DMS114 treated with DMSO at 0.1 percent for 48 hours (cell line): Measurements from ENCODE around the gene LNPK.
"Not testable (repeated sequence)": the region's sequence is repeated elsewhere in the genome, so short reads cannot be mapped to it uniquely, and the experiment has no call there.

Experiments used
- DNase-seq: peaks from one replicate; lab custom pipeline; 2025; ENCODE audit not compliant: unreplicated experiment; lab: John Stamatoyannopoulos, UW

LNPK gene

DNA sequence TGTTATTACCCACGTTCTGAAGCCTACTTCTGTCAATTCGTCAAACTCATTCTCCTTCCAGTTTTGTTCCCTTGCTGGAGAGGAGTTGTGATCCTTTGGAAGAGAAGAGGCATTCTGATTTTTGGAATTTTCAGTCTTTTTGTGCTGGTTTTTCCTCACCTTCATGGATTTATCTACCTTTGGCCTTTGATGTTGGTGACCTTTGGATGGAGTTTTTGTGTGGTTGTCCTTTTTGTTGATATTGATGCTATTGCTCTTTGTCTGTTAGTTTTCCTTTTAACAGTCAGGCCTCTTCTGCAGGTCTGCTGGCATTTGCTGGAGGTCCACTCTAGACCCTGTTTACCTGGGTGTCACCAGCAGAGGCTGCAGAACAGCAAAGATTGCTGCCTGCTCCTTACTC is 88.8 kb downstream of the LNPK start:
- not testable (repeated sequence) for DNase-seq

DNA sequence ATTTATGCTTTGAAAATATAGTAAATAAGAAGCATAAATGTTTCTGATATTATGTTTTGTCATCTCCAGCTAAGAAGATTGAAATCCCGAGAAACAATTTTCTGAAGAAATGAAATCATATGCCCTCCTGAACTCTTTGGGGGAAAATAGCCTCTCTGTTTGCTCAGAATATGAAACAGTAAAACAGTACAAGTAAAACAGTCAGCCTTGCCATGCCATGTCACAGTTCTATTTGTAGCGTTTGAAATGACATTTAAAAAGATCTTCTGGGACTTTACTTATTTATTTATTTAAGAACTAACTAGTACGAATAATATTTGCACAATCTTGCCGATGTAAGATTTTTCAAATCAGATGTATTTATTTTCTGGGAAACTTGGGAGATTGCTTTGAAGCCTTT is 98.0 kb downstream of the LNPK start:
- DNase-seq: no peak

DNA sequence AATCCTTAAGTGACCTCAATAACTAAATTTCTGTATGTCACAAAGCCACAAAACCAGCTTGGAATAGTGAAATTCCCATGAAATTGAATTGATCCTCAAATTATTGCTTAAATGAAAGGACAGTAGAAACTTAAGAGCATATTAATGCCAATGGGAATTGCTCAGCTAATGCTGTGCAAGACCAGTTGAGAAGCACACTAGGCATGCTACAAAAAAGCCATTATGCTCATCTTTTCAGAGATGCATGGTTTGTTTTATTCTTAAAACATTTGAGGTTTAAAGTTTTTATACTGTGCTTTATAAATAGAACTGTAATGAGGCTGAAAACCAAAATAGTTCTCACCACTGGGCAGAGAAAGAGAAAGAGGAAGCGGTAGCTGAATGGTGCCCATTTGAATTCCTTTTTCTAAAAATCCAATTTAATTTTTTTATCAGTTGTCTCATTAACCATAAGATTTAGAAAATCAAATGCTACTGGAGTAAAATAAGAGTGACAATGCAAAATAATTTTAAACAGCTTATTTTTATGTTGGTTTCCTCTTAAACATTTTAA is 98.6 kb downstream of the LNPK start:
- DNase-seq: no peak

DNA sequence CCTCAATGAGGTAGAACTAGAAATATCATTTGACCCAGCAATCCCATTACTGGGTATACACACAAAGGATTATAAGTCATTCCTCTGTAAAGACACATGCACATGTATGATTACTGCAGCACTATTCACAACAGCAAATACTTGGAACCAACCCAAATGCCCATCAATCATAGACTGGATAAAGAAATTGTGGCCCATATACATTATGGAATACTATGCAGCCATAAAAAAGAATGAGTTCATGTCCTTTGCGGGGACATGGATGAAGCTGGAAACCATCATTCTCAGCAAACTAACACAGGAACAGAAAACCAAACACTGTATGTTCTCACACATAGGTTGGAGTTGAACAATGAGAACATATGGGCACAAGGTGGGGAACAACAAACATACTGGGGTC is 106.1 kb downstream of the LNPK start:
- DNase-seq: not testable (repeated sequence)

DNA sequence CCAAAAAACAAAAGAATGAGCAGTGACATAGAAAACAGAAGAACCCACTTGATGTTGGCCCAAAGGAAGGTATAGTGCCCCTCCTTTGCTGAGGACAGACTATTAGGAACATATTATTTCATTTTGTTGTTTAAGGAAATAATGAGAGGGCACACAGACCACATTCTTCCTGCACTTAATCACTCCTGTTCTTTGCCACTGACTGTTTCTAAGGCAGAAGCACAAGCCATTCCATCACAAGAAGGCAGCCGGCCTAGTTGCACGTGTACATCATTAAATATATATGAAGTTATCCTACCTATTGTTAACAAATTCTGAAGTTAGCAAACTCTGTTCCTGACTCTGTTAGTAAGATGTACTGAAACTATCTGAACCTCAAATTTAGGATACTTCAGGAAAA is 110.0 kb downstream of the LNPK start:
- DNase-seq: no peak

DNA sequence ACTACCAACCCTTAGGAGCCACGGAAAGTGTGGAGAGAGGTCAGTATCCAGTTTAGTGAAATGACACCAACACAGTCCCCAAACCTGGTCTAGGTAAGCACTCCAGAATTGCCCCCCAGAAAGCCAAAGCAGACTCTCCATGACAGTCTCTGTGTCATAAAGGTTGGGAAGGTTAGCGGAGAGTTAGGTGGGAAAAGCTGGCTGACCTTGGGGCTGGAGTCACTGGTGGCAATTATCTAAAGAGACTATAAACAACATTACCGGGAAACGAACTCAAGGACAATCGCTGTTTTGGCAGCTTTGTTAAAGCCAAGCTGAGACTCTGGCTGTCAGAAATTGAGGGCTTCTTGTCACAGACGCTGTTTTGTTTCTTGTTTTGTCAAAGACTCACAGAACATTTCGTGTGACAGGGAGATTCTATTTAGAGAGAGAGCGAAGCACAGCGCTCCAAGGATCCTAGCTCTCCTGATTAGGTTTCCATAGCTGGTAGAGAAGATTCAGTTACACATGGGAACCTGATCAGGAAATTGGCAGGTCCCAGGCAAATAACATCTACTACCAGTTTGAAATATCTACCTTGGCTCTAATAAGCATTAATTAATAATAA is 111.3 kb downstream of the LNPK start:
- DNase-seq: no peak

DNA sequence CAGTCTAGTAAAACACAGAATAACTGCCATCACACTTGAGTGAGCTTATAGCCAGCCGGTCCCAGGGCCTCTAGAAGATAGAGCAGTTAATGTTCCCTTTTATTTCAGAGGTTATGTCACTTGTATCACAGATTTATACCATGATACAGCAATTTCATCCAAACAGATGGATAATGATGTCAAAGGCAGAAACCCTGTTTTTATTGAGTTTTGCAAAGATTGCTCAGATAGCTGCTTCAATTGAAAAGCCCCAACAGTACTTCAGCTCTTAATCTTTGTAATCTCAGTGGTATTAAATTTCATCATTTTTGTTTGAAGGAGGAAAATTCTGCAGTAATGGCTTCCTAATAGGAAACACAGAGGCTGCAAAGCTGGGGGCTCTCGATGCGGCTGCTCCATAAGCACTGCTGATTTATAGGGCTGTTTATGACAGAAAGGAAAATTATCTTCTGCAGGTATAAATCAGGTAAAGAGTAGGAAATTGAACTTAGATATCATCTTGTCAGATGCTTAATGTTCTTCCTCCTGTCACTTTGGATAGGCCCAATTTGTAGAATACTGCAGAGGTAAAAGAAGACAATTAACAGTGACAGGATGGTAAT is 112.3 kb downstream of the LNPK start:
- DNase-seq: no peak

DNA sequence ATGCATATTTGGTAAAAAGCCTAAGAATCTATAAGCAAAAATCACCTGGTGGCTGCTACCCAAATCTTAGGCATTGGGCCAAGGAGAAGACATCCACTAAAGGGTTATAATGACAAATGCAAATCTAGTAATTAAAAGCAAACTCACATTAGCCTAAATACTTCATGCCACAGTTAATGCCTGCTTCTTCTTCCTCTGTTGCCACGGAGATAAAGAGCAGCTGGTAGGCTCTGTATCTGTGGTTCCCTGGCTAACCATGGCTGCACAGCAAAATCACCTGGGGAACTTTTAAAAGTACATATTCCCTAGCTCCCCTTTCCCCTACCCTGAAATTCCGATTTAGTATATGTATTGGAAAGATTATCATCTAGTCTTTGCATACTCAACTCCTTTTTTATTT is 114.3 kb downstream of the LNPK start:
- DNase-seq: no peak

DNA sequence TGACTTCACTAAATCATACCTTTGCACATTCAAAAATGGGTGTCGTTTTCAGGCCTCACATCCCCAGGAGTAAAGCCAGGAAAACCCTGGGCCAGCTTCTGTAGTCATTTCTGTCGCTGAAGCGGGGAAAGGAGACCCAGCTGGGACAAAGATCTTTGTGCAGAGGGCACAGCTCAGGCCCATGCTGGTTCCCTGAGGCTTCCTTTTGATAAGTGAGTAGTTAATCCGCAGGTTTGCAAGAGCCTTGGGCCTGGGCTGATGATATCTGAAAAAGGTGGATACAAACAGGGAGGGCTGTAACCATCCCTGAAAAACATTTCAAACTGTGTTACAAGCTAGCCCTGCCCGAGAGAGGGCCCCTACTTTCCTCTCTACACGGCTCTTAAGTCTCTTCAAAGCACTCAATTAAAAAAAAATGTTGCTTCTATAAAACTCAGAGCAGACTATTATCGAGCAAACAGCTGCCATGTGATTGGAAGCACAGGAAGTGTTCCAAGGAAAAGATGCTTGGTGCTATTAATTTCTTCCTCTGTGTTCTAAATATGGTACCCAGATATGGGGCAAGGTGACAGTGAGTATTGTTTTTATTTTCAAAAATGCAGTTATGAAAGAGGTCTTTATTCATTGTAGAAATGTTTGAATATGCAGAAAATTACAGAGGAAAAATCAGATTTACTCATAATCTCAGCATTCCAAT is 117.2 kb downstream of the LNPK start:
- DNase-seq: no peak

DNA sequence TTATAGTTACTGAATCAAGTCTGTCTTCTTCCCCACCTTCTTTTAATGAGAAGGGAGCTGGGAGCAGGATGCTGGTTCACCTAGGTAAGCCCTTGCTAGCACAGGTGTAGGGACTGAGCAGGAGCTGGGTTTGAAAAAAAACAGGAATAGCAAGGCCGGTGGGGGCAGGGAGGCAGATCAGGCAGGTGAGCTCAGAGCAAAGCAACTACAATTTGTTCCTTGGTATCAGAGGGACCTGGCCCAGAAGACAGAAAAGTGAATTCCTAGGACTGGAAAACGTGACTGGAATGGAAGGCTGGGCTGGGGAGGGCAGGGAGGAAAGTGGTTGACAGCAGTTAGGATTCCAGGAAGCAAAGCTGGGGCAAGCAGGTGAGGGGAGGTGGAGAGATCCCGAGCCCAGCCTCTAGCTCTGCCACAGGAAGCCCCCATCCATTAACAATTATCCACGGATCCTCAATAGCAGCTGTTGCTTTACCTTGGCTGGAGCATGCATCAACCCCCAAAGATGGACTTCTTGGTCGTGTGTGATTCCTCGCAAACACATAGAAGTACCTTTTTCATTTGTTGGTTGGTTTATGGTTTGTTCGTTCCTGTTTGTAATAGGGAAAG is 118.4 kb downstream of the LNPK start:
- DNase-seq: no peak

DNA sequence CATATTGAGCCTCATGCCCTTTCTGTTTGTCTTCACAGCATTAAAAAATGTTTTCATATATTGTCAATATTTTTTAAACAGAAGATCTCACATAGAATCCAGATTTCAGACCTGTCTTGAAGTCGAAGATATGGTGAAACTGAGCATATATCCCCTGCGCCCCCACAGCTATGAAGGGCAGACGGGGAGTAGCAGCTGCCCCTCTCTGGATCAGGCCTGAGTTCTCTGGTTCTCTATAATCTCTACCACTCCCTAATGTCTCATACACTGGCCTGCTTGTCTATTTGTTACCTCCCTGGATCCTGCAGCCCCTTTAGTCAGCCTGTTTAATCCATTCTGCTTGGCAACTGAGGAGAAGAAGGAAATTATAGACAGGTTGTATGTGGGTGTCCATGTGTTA is 122.4 kb downstream of the LNPK start:
- DNase-seq: no peak

DNA sequence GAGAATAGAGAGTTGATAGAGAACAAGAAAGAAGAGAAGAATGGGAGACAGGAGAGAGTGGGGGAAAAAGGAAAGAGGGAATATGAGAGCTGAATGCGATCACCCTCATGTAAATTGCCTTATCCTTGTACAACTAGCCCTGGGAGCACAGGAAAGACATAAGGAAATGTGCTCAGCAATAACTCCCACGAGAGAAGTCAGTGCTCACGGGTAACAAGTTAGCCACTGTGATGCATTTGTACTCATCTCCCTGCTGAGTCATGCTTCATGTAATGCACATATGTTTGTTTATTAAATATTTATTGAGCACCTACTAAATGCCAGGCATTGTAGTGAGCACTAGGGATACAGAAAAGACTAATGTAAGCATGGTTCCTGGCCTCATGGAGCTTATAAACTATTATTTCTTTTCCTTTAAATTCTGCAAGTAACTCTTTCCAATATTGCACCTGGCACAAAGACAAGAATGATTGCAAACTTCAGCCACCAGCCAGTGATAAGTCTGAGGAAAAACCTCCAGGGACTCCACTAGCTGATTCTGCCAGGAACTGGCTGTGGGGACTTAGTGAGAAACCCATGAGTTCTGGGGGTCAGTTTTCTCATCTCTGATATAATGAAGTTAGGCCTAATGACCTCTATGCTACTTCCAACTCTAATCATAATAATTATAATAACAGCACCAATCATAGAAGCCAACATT is 124.1 kb downstream of the LNPK start:
- DNase-seq: no peak

DNA sequence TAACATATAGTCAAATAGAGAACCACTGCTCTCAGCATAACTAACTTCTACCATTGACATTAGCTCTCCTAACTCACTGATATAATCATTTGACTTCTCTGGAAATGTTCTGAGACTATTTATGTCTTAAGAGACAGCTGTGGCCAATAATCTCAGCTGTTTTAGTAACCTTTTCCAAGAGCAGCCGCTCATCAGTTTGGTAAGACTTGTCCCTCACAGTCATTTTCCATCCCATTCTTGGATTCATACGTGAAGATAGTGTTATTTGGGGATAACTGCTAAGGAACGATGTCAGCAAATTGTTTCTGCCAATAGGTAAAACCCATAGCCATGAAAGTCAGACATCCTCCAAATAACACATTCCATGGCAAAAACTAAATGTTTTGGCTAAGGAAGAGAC is 127.8 kb downstream of the LNPK start:
- no peak for DNase-seq
